ENCODE results near the gene SLC35B3.
"Not testable (repeated sequence)": the region's sequence is repeated elsewhere in the genome, so short reads cannot be mapped to it uniquely, and the experiment has no call there.

The SLC35B3 gene

DNA sequence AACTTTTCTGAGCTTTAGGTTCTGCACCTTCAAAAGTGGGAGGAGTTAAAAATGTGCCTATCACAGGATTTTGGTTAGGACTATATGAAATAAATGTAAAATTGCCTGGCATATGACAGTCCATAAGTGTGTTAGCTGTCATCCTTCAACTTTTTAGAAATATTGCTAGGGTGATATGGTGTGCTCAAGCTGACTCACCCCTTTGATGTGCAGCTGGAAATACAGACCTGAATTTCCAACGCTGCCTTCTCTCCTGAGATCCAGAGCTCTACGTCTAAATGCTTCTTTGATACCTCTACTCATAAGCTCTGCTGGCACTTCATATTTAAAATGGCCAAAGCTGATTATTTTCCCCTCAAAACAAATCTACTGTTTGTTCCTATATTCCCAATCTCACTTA is 2.7 kb downstream of the SLC35B3 start:
- ChIA-PET CTCF (interaction anchor here (0.6 kb wide), 2 partner anchors 201 to 424 kb away, joined by 3 to 8 read pairs; no protein-coding TSS in a partner anchor), POLR2A (no interaction called here)
- DNase-seq (ENCODE audit: extremely low spot score): no peak
- no peak for TF ChIP-seq LEF1 (IDR thresholded peaks at IDR 0.05; ENCODE audit: borderline replicate concordance)
- no peak for TF ChIP-seq NFRKB (IDR thresholded peaks at IDR 0.05)
- no peak for TF ChIP-seq FOXK2 (IDR thresholded peaks at IDR 0.05)
- no peak for TF ChIP-seq BHLHE40 (IDR thresholded peaks at IDR 0.05; ENCODE audit: borderline replicate concordance)
- no peak for TF ChIP-seq TARDBP (IDR thresholded peaks at IDR 0.05)
- no peak for TF ChIP-seq HDGF (IDR thresholded peaks at IDR 0.05; ENCODE audit: borderline replicate concordance)
- TF ChIP-seq ZNF384 (IDR thresholded peaks at IDR 0.05): no peak
- TF ChIP-seq SP1 (IDR thresholded peaks at IDR 0.05): no peak
- TF ChIP-seq ARNT (IDR thresholded peaks at IDR 0.05): no peak

GRCh38 chr6:8429821-8430220 is 5.5 kb downstream of the SLC35B3 start:
- no peak for TF ChIP-seq SUZ12 (IDR thresholded peaks at IDR 0.05)
- no peak for TF ChIP-seq ZNF384 (IDR thresholded peaks at IDR 0.05)
- ChIA-PET CTCF (no interaction called here), POLR2A (no interaction called here)
- DNase-seq (ENCODE audit: extremely low spot score): no peak

DNA sequence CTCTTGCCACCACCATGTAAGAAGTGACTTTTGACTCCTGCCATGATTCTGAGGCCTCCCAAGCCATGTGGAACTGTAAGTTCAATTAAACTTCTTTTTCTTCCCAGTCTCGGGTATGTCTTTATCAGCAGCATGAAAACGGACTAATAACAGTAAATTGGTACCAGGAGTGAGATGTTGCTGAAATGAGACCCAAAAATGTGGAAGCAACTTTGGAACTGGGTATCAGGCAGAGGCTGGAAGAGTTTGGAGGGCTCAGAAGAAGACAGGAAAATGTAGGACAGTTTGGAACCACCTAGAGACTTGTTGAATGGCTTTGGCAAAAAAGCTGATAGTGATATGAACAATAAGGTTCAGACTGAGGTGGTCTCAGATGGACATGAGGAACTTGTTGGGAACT is 8.8 kb downstream of the SLC35B3 start:
- DNase-seq (ENCODE audit: extremely low spot score); POLR2A ChIA-PET; CTCF ChIA-PET: not testable (repeated sequence)

DNA sequence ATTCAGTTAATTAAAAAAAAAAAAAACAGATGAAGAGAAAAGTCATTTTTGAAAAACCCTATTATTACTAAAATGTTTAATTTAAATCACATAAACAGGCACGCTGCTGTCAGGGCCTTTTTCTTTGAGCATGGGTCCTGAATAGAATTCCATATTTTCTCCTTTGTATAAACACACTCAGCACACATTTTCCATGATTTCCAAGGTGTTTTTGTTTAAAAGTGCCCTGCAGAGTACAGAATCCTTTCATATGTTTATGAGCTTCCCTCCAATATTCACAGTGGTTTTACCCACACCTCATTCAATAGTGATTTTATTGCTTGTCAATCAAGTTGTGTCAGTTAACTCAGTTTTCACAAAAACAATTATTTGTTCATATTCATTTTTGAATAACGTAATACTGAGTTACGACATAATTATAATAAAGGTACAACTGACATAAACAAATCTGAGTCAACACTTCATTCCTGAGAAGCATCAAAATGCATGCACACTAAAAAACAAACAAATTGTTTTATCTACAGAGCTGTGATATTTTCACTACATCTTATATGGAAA is 15.2 kb downstream of the SLC35B3 start:
- TF ChIP-seq, protein P1, sequence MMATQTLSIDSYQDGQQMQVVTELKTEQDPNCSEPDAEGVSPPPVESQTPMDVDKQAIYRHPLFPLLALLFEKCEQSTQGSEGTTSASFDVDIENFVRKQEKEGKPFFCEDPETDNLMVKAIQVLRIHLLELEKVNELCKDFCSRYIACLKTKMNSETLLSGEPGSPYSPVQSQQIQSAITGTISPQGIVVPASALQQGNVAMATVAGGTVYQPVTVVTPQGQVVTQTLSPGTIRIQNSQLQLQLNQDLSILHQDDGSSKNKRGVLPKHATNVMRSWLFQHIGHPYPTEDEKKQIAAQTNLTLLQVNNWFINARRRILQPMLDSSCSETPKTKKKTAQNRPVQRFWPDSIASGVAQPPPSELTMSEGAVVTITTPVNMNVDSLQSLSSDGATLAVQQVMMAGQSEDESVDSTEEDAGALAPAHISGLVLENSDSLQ (IDR thresholded peaks at IDR 0.05): peak; percentile 78
- no peak for TF ChIP-seq ZNF384 (IDR thresholded peaks at IDR 0.05)
- DNase-seq (ENCODE audit: extremely low spot score): no peak
- ChIA-PET POLR2A (no interaction called here), CTCF (interaction anchor here (0.6 kb wide), 1 partner anchor 141 kb away, joined by 3 read pairs; no protein-coding TSS in a partner anchor)

GRCh38 chr6:8415913-8416312 is 19.4 kb downstream of the SLC35B3 start:
- no peak for TF ChIP-seq ELF4 (IDR thresholded peaks at IDR 0.05)
- POLR2A ChIA-PET: no interaction called here
- DNase-seq (ENCODE audit: extremely low spot score): no peak
- CTCF ChIA-PET: no interaction called here

DNA sequence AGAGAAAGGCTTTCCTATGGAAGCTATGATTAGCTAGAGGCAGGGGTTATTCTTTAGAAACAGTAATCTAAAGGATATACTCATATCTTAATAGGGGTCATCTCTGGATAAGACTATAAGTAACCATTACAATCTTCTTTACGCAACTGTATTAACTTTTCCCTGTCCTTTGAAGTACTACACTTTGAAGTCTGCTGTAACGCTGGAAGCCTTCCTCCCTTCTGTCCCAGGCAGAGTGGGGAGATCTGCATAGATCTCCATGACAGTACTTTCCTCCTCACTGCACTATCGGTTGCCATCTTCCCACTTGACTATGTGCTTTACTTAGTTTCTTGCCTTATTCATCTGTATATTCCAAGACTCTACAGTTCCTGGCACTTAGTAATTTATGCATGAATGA is 20.1 kb downstream of the SLC35B3 start:
- no peak for DNase-seq (ENCODE audit: extremely low spot score)
- ChIA-PET CTCF (no interaction called here), POLR2A (no interaction called here)
- no peak for TF ChIP-seq SP1 (IDR thresholded peaks at IDR 0.05)
- no peak for TF ChIP-seq TARDBP (IDR thresholded peaks at IDR 0.05)

DNA sequence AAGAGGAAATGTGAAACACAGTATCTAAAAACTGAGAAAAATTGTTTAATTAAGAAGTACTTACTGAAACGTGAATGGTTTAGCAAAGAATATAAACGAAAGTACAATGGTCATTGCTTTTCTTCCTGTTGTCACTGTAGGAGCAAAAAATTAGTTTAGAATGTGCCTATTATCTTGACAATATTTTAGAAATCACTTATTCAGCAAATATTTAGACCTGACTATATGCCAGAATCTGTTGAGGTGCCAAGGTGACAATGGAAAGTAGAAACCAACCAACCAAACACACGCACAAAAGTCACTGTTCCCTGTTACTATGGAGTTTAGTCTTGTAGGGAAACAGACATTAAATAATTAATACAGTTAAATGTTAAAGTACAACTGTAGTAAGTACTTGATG is 20.5 kb downstream of the SLC35B3 start:
- TF ChIP-seq FOXA1 (IDR thresholded peaks at IDR 0.05) (no peak), L3MBTL2 (conservative IDR thresholded peaks at IDR 0.05) (no peak), CTBP1 (IDR thresholded peaks at IDR 0.05; ENCODE audit: borderline replicate concordance) (no peak), BHLHE40 (IDR thresholded peaks at IDR 0.05; ENCODE audit: borderline replicate concordance) (no peak), ELF4 (IDR thresholded peaks at IDR 0.05) (no peak)
- ChIA-PET POLR2A (no interaction called here), CTCF (no interaction called here)
- no peak for DNase-seq (ENCODE audit: extremely low spot score)

GRCh38 chr6:8405946-8406345 is 29.4 kb downstream of the SLC35B3 start:
- POLR2A ChIA-PET, CTCF ChIA-PET: not testable (repeated sequence)

DNA sequence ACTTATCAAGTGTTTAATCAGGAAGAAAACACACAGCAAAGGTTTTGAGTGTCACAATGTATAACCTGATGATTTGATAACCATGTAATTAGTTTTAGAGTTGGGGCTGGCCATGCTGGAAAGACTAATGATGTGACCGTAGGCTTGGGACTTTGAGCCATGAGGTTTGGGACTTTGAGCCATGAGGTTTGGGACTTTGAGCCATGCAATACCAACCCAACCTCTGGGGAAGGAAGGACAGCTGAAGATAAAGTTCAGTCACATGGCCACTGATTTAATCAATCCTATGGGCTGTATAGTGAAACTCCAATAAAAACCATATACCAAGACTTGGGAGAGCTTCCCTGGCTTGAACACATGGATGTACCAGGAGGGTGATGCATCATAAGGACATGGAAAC is 32.8 kb downstream of the SLC35B3 start:
- TF ChIP-seq ARNT (IDR thresholded peaks at IDR 0.05) (no peak), LEF1 (IDR thresholded peaks at IDR 0.05; ENCODE audit: borderline replicate concordance) (no peak), BHLHE40 (IDR thresholded peaks at IDR 0.05; ENCODE audit: borderline replicate concordance) (no peak), NFRKB (IDR thresholded peaks at IDR 0.05) (no peak), L3MBTL2 (conservative IDR thresholded peaks at IDR 0.05) (no peak), SUZ12 (IDR thresholded peaks at IDR 0.05) (no peak), HDGF (IDR thresholded peaks at IDR 0.05; ENCODE audit: borderline replicate concordance) (no peak), CTBP1 (IDR thresholded peaks at IDR 0.05; ENCODE audit: borderline replicate concordance) (no peak), FOXK2 (IDR thresholded peaks at IDR 0.05) (no peak), SP1 (IDR thresholded peaks at IDR 0.05) (no peak), TARDBP (IDR thresholded peaks at IDR 0.05) (no peak), ELF4 (IDR thresholded peaks at IDR 0.05) (no peak), FOXM1 (IDR thresholded peaks at IDR 0.05; ENCODE audit: borderline replicate concordance) (no peak), ZNF384 (IDR thresholded peaks at IDR 0.05) (no peak), FOXA1 (IDR thresholded peaks at IDR 0.05) (no peak)
- TF ChIP-seq, protein P1 (IDR thresholded peaks at IDR 0.05): no peak
- DNase-seq (ENCODE audit: extremely low spot score): no peak
- CTCF ChIA-PET: no interaction called here
- POLR2A ChIA-PET: no interaction called here

More at GRCh38 chr6:8405946-8406345, 29.4 kb downstream of the SLC35B3 start:
- not testable (repeated sequence) for DNase-seq (ENCODE audit: extremely low spot score)
